Measurements from ENCODE around the gene FRMD4B. TPM values are rescaled to one million over a fixed set of nuclear protein-coding genes. Genes with fewer than 3 reads are reported as not detected.

FRMD4B gene
- polyA plus RNA-seq, 6 donors from 2014 or later: 0.08 to 0.72 (median 0.37) TPM; not detected in 2

- no peak for DNase-seq
- H3K27me3 Mint-ChIP-seq: peaks cover 0 to 8% (median 0%) of the 10 kb centered on the region in 3 donors
- H3K4me1 Mint-ChIP-seq: peaks cover 0 to 6% (median 0%) of the 10 kb centered on the region in 3 donors
- ATAC-seq (ENCODE audit: low read depth in 2 of 2): no peak
- H3K4me3 Mint-ChIP-seq: no peak overlapping the region
- H3K27ac Mint-ChIP-seq: no peak overlapping the region
- H3K9me3 Mint-ChIP-seq: peaks cover 4 to 9% (median 5%) of the 10 kb centered on the region in 7 donors
- peaks cover 0 to 8% of the 10 kb centered on the region in 2 donors for H3K36me3 Mint-ChIP-seq
These were observed 42.0 kb downstream of the FRMD4B start for GRCh38 chr3:69343875-69344274.

GRCh38 chr3:69342074-69342473 is 43.8 kb downstream of the FRMD4B start:
- DNase-seq (no peak), ATAC-seq (ENCODE audit: low read depth in 2 of 2) (no peak)
- Mint-ChIP-seq H3K27me3 (peaks cover 0 to 8% (median 0%) of the 10 kb centered on the region in 3 donors), H3K4me3 (no peak overlapping the region), H3K36me3 (peaks cover 0 to 8% of the 10 kb centered on the region in 2 donors), H3K4me1 (peaks cover 0 to 10% (median 0%) of the 10 kb centered on the region in 3 donors), H3K27ac (no peak overlapping the region), H3K9me3 (peaks cover 3 to 10% (median 5%) of the 10 kb centered on the region in 7 donors)

- Mint-ChIP-seq H3K36me3 (no peaks in the 10 kb centered on the region), H3K27ac (peak overlapping the region in 2 of 6 donors; percentile 40 to 94), H3K27me3 (no peaks in the 10 kb centered on the region), H3K9me3 (peaks cover 0 to 11% (median 4%) of the 10 kb centered on the region in 7 donors), H3K4me3 (peak overlapping the region in 2 of 8 donors; percentile 13 to 32), H3K4me1 (peaks cover 0 to 10% (median 0%) of the 10 kb centered on the region in 3 donors)
- DNase-seq: no peak
- ATAC-seq (ENCODE audit: low read depth in 2 of 2): no peak
These were observed 46.1 kb downstream of the FRMD4B start for GRCh38 chr3:69339760-69340159.

- H3K36me3 Mint-ChIP-seq: no peaks in the 10 kb centered on the region
These were observed 47.0 kb downstream of the FRMD4B start for GRCh38 chr3:69338911-69339310.

GRCh38 chr3:69332934-69333333 is 53.0 kb downstream of the FRMD4B start:
- Mint-ChIP-seq H3K4me1 (peaks cover 7 to 11% (median 11%) of the 10 kb centered on the region in 3 donors), H3K27ac (peak overlapping the region in 1 of 6 donors; percentile 15), H3K27me3 (no peaks in the 10 kb centered on the region), H3K4me3 (no peak overlapping the region), H3K9me3 (peaks cover 0 to 8% (median 2%) of the 10 kb centered on the region in 7 donors), H3K36me3 (no peaks in the 10 kb centered on the region)
- DNase-seq (no peak), ATAC-seq (ENCODE audit: low read depth in 2 of 2) (no peak)

More at GRCh38 chr3:69338911-69339310, 47.0 kb downstream of the FRMD4B start:
- no peak overlapping the region for H3K4me3 Mint-ChIP-seq
- no peaks in the 10 kb centered on the region for H3K27me3 Mint-ChIP-seq
- DNase-seq (no peak), ATAC-seq (ENCODE audit: low read depth in 2 of 2) (no peak)
- no peak overlapping the region for H3K27ac Mint-ChIP-seq
- peaks cover 0 to 11% (median 2%) of the 10 kb centered on the region in 7 donors for H3K9me3 Mint-ChIP-seq
- peaks cover 0 to 10% (median 0%) of the 10 kb centered on the region in 3 donors for H3K4me1 Mint-ChIP-seq

- Mint-ChIP-seq H3K27me3 (no peaks in the 10 kb centered on the region), H3K36me3 (no peaks in the 10 kb centered on the region), H3K4me3 (peak overlapping the region in 1 of 8 donors; percentile 22), H3K4me1 (peaks cover 22 to 31% (median 30%) of the 10 kb centered on the region in 3 donors), H3K9me3 (peaks cover 0 to 2% (median 0%) of the 10 kb centered on the region in 7 donors), H3K27ac (no peak overlapping the region)
- DNase-seq (no peak), ATAC-seq (ENCODE audit: low read depth in 2 of 2) (no peak)
These were observed 54.9 kb downstream of the FRMD4B start for GRCh38 chr3:69330891-69331400.

- no peak overlapping the region for H3K27ac Mint-ChIP-seq
- H3K4me3 Mint-ChIP-seq: no peak overlapping the region
- peaks cover 29 to 41% (median 39%) of the 10 kb centered on the region in 3 donors for H3K4me1 Mint-ChIP-seq
- no peaks in the 10 kb centered on the region for H3K27me3 Mint-ChIP-seq
- DNase-seq: no peak
- H3K9me3 Mint-ChIP-seq: no peaks in the 10 kb centered on the region
- no peaks in the 10 kb centered on the region for H3K36me3 Mint-ChIP-seq
- ATAC-seq (ENCODE audit: low read depth in 2 of 2): no peak
These were observed 56.0 kb downstream of the FRMD4B start for GRCh38 chr3:69329892-69330291.

GRCh38 chr3:69328963-69329302 is 57.0 kb downstream of the FRMD4B start:
- H3K27ac Mint-ChIP-seq: peak overlapping the region in 2 of 6 donors; percentile 20 to 79
- ATAC-seq (ENCODE audit: low read depth in 2 of 2): no peak
- peak overlapping the region in 3 of 8 donors; percentile 9 to 50 (median 29) for H3K4me3 Mint-ChIP-seq
- DNase-seq: no peak
- no peaks in the 10 kb centered on the region for H3K9me3 Mint-ChIP-seq
- no peaks in the 10 kb centered on the region for H3K36me3 Mint-ChIP-seq
- H3K4me1 Mint-ChIP-seq: peaks cover 35 to 48% (median 46%) of the 10 kb centered on the region in 3 donors
- H3K27me3 Mint-ChIP-seq: no peaks in the 10 kb centered on the region

- Mint-ChIP-seq H3K4me3 (peak overlapping the region in 5 of 8 donors; percentile 18 to 50 (median 25)), H3K27me3 (no peaks in the 10 kb centered on the region), H3K4me1 (peaks cover 35 to 48% (median 46%) of the 10 kb centered on the region in 3 donors), H3K27ac (peak overlapping the region in 3 of 6 donors; percentile 48 to 79 (median 73)), H3K36me3 (no peaks in the 10 kb centered on the region), H3K9me3 (no peaks in the 10 kb centered on the region)
- DNase-seq (no peak), ATAC-seq (ENCODE audit: low read depth in 2 of 2) (no peak)
These were observed 57.6 kb downstream of the FRMD4B start for GRCh38 chr3:69328103-69328962.

GRCh38 chr3:69326855-69327300 is 59.0 kb downstream of the FRMD4B start:
- H3K4me1 Mint-ChIP-seq: peaks cover 35 to 48% (median 46%) of the 10 kb centered on the region in 3 donors
- H3K36me3 Mint-ChIP-seq: no peaks in the 10 kb centered on the region
- peak; percentile 82 to 84 for ATAC-seq (ENCODE audit: low read depth in 2 of 2)
- H3K27me3 Mint-ChIP-seq: no peaks in the 10 kb centered on the region
- H3K4me3 Mint-ChIP-seq: peak overlapping the region; percentile 23 to 85 (median 74)
- peak; percentile 29 for DNase-seq
- H3K27ac Mint-ChIP-seq: peak overlapping the region in 5 of 6 donors; percentile 54 to 98 (median 80)
- no peaks in the 10 kb centered on the region for H3K9me3 Mint-ChIP-seq

GRCh38 chr3:69325151-69325550 is 60.7 kb downstream of the FRMD4B start:
- Mint-ChIP-seq H3K36me3 (no peaks in the 10 kb centered on the region), H3K27me3 (no peaks in the 10 kb centered on the region), H3K27ac (peak overlapping the region in 4 of 6 donors; percentile 32 to 82 (median 65)), H3K4me1 (peaks cover 35 to 58% (median 50%) of the 10 kb centered on the region in 3 donors), H3K4me3 (peak overlapping the region in 1 of 8 donors; percentile 55), H3K9me3 (no peaks in the 10 kb centered on the region)
- ATAC-seq (ENCODE audit: low read depth in 2 of 2) (no peak), DNase-seq (no peak)

GRCh38 chr3:69324362-69325025 is 61.4 kb downstream of the FRMD4B start:
- H3K9me3 Mint-ChIP-seq: no peaks in the 10 kb centered on the region
- H3K4me1 Mint-ChIP-seq: peaks cover 35 to 58% (median 50%) of the 10 kb centered on the region in 3 donors
- ATAC-seq (ENCODE audit: low read depth in 2 of 2): peak; percentile 48 to 49

GRCh38 chr3:69323941-69324340 is 61.9 kb downstream of the FRMD4B start:
- Mint-ChIP-seq H3K27me3 (no peaks in the 10 kb centered on the region), H3K4me1 (peaks cover 35 to 57% (median 50%) of the 10 kb centered on the region in 3 donors), H3K36me3 (no peaks in the 10 kb centered on the region), H3K9me3 (no peaks in the 10 kb centered on the region), H3K4me3 (no peak overlapping the region), H3K27ac (peak overlapping the region in 1 of 6 donors; percentile 52)
- ATAC-seq (ENCODE audit: low read depth in 2 of 2) (no peak), DNase-seq (no peak)

More at GRCh38 chr3:69324362-69325025, 61.4 kb downstream of the FRMD4B start:
- Mint-ChIP-seq H3K4me3 (peak overlapping the region in 6 of 8 donors; percentile 7 to 81 (median 55)), H3K27me3 (no peaks in the 10 kb centered on the region), H3K36me3 (no peaks in the 10 kb centered on the region), H3K27ac (peak overlapping the region in 4 of 6 donors; percentile 58 to 86 (median 77))
- DNase-seq: peak; percentile 11
